Measurements from ENCODE around the gene GPS2.

GPS2 gene

DNA sequence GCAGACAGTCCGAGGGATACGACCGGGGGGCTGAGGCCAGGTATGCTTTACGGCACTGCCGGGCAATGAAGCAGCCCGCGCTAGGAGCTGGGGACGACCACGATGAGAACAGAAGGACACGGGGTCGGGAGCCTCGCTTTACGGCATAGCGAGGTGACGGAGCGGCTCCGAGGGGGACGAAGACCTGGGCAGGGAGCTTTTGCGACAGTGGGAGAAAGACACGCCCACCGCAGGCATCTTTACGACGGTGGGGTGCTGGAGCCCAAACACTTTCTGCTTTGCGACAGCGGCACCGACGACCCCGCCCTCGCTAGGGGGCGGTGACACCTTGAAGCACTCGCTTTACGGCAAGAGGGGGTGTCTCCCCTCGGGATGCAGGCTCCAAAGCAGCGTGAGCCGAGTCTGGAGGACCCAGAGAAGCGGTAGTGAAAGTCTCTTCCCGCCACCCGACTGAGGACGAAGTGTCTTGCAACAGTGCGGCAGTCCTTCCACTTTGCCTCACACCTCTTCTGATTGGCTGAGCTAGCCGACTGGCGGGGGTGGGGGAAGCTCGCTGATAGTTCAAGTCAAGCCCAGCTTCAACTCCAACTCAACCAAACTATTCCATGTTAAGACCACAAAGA lies 14.3 kb upstream of the GPS2 start:
- peak; percentile 99 for DNase-seq (ENCODE audit: low spot score)
- in situ Hi-C loops (cut with MboI; ENCODE audit: low pct_unique_long_range_greater_than_20kb, low sequenced_read_pairs, unreplicated experiment), result no loop called here
- TF ChIP-seq, protein P1, sequence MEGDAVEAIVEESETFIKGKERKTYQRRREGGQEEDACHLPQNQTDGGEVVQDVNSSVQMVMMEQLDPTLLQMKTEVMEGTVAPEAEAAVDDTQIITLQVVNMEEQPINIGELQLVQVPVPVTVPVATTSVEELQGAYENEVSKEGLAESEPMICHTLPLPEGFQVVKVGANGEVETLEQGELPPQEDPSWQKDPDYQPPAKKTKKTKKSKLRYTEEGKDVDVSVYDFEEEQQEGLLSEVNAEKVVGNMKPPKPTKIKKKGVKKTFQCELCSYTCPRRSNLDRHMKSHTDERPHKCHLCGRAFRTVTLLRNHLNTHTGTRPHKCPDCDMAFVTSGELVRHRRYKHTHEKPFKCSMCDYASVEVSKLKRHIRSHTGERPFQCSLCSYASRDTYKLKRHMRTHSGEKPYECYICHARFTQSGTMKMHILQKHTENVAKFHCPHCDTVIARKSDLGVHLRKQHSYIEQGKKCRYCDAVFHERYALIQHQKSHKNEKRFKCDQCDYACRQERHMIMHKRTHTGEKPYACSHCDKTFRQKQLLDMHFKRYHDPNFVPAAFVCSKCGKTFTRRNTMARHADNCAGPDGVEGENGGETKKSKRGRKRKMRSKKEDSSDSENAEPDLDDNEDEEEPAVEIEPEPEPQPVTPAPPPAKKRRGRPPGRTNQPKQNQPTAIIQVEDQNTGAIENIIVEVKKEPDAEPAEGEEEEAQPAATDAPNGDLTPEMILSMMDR (IDR thresholded peaks at IDR 0.05; ENCODE audit: extremely low read depth, insufficient read depth, missing control alignments), result peak; percentile 4

DNA sequence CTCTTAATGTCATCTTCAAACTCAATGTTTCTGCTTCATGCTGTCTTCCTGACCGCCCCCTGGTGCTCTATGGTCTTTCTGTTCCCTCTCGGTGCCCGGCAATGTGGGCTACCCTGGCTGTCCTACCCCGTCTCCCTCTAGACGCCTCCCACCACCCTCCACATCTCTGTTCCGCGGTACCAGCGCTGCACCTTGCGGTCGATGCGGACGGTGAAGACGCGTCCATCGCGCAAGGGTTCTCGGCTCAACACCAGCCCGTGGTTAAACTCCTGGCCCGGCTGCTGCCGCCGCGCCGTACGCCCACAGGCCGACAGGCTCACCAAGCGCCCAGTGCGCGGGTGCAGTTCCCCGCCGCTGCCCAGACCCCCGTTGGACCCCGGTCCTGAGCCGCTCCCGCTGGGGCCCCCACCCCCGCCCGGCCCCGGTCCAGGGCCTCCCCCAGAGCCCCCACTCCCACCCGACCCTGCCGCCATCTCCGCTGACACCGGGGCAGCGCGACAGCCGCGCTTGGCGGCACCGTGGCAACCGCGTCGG lies 13.7 kb upstream of the GPS2 start, which contains the start of gene NEURL4:
Gene NEURL4 (minus strand): TSS at position 496 of the 534 bp plus-strand sequence. CDS start 23 bp downstream, at position 473.
- in situ Hi-C loops (cut with MboI; ENCODE audit: low pct_unique_long_range_greater_than_20kb, low sequenced_read_pairs, unreplicated experiment), result no loop called here
- peak; percentile 57 for DNase-seq (ENCODE audit: low spot score)
- TF ChIP-seq, protein P1 (IDR thresholded peaks at IDR 0.05; ENCODE audit: extremely low read depth, insufficient read depth, missing control alignments), result no peak

DNA sequence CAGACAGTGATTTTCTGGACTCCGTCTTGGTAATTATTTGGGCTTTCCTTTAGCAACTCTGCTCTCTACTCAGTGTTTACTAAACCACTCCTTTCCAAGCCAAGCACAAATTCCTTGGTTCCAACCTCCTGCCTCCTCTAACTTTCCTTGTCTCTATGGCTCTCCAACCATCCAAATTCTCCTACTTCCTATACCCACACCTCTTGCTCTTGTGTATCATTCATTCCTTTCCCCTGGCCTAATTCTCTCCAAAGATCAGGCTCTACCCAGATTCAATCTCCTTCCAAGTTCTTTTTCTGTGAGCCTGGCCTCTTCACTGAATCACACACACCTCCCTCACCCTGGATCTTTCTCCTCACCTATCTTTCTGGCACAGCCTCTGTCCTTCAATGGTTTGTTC lies 12.8 kb upstream of the GPS2 start:
- TF ChIP-seq, protein P1 (IDR thresholded peaks at IDR 0.05; ENCODE audit: extremely low read depth, insufficient read depth, missing control alignments), result no peak
- no peak for DNase-seq (ENCODE audit: low spot score)
- in situ Hi-C loops (cut with MboI; ENCODE audit: low pct_unique_long_range_greater_than_20kb, low sequenced_read_pairs, unreplicated experiment), result no loop called here

DNA sequence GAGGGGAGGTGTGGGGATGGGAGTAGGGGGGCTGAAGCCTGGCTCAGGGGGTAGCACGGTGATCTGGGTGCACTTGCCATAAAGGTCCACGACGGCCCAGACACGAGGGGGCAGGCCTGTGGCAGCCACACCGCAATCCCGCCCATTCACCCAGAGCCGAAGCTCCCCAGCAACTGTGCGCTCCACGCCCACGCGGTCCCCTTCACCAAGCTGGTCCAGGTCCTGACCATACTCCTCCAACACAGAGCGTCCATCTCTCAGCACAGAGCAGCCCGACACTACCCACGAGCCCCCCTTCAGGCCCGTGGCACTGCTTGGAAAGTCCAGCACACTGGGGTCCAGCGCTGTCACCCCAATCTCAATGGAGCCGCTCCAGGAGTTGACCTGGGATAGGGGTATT lies 12.3 kb upstream of the GPS2 start:
- no peak for DNase-seq (ENCODE audit: low spot score)
- TF ChIP-seq, protein P1 (IDR thresholded peaks at IDR 0.05; ENCODE audit: extremely low read depth, insufficient read depth, missing control alignments), result no peak

DNA sequence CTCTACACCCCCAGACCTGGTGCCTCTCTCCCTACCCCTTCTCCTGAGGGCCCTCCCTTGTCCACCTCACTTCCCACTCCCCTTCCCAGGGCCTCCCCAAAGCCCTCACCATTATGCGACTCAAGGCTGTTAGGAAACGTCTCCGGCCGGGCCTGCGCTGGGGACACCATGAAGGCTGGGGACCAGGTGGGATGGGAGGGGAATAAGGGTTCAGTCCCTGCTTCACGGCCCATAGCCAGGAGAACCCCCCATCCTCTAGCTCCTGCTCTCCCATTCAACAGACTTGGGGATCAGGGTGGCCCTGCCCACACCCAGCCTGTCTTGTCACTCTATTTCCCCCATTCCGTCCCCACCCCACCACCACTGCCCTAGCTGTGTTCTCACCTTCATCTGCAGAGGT lies 11.9 kb upstream of the GPS2 start:
- no peak for DNase-seq (ENCODE audit: low spot score)
- in situ Hi-C loops (cut with MboI; ENCODE audit: low pct_unique_long_range_greater_than_20kb, low sequenced_read_pairs, unreplicated experiment), result no loop called here
- TF ChIP-seq, protein P1 (IDR thresholded peaks at IDR 0.05; ENCODE audit: extremely low read depth, insufficient read depth, missing control alignments), result no peak

More for the DNA sequence above, 12.3 kb upstream of the GPS2 start:
- in situ Hi-C loops (cut with MboI; ENCODE audit: low pct_unique_long_range_greater_than_20kb, low sequenced_read_pairs, unreplicated experiment), result no loop called here

DNA sequence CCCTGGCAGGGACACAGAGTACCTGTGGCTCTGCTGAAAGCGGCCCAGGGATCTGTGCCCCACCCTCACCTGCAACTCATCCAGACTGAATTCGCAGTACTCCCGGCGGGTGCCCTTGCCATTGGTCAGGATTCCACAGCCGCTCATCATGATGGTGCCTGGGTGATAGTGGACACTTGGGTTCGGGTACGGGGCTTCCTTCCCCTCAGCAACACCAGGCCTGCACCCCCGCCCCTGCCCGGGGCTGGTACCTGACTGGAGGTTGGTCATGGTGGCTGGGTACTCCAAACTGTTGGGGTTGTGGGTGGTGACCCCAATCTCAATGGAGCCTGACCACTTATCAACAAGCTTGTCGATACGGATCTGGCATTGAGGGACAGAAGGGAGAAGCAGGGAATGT lies 11.0 kb upstream of the GPS2 start:
- TF ChIP-seq, protein P1 (IDR thresholded peaks at IDR 0.05; ENCODE audit: extremely low read depth, insufficient read depth, missing control alignments), result no peak
- no peak for DNase-seq (ENCODE audit: low spot score)
- in situ Hi-C loops (cut with MboI; ENCODE audit: low pct_unique_long_range_greater_than_20kb, low sequenced_read_pairs, unreplicated experiment), result no loop called here
